ENCODE results near the gene ZNF516. TPM values are rescaled to one million over a fixed set of nuclear protein-coding genes. Genes with fewer than 3 reads are reported as not detected.
A peak's percentile ranks its signal among the peaks of the same experiment; 100 is the strongest.

ZNF516 gene
- polyA plus RNA-seq, 3 donors: 5.0 to 41.9 (median 8.6) TPM

- Mint-ChIP-seq H3K4me3 (no peak overlapping the region), H3K27ac (peak overlapping the region in 2 of 7 donors; percentile 32 to 47)
Measured at GRCh38 chr18:76380127-76380729, 114.8 kb downstream of the ZNF516 start.

More at GRCh38 chr18:76380127-76380729, 114.8 kb downstream of the ZNF516 start:
- Histone ChIP-seq H3K79me2 (ENCODE audit: insufficient read depth, low read length) (peaks cover 98% of the 10 kb centered on the region), H4K20me1 (ENCODE audit: insufficient read depth, low read length) (peaks cover 100% of the 10 kb centered on the region), H3K27me3 (ENCODE audit: control insufficient read depth in 2 of 2, insufficient read depth in 2 of 2, low read length in 2 of 2) (no peaks in the 10 kb centered on the region), H3K36me3 (replicated peaks in 1 of 2; ENCODE audit: control insufficient read depth in 1 of 2, insufficient read depth in 2 of 2, low read length in 2 of 2) (peaks cover 51 to 70% of the 10 kb centered on the region in 2 donors), H2AFZ (ENCODE audit: insufficient read depth, low read depth, low read length, poor library complexity, severe bottlenecking) (no peak overlapping the region), H3K9me3 (replicated peaks in 1 of 2; ENCODE audit: control insufficient read depth in 1 of 2, insufficient read depth in 1 of 2, low read length in 2 of 2) (no peaks in the 10 kb centered on the region), H3K9ac (ENCODE audit: insufficient read depth, low read length, poor library complexity, severe bottlenecking) (no peak overlapping the region), H3K4me1 (ENCODE audit: control insufficient read depth in 1 of 2, insufficient read depth in 2 of 2, low read length in 2 of 2) (peaks cover 15 to 22% of the 10 kb centered on the region in 2 donors), H3K4me3 (replicated peaks in 1 of 3; ENCODE audit: low read depth in 2 of 3, low read length in 3 of 3) (no peak overlapping the region), H3K4me2 (replicated peaks; ENCODE audit: extremely low read depth, low read length, poor library complexity, severe bottlenecking) (no peak overlapping the region), H3K27ac (ENCODE audit: low read depth in 1 of 2, low read length in 2 of 2) (no peak overlapping the region)
- H3K4me1 Mint-ChIP-seq: peaks cover 26% of the 10 kb centered on the region
- 91% methylated on average over 11 of the region's 19 CpGs for WGBS (ENCODE audit: insufficient coverage)
- H3K9me3 Mint-ChIP-seq: no peaks in the 10 kb centered on the region
- intact Hi-C loops (cut with micrococcal nuclease): no loop called here
- no peak for TF ChIP-seq CTCF (IDR thresholded peaks at IDR 0.05)
- no peak for DNase-seq
- no peaks in the 10 kb centered on the region for H3K27me3 Mint-ChIP-seq (ENCODE audit: low read depth in 3 of 3)
- peaks cover 43 to 66% of the 10 kb centered on the region in 2 donors for H3K36me3 Mint-ChIP-seq
